Panc1 (cell line): ENCODE results near the gene SFN. TPM values are rescaled to one million over a fixed set of nuclear protein-coding genes. Genes with fewer than 3 reads are reported as not detected.

ENCODE experiments used
- ATAC-seq: fragments of 200-7000 bp; cut with Tn5 transposase; 2 replicates; pipeline ENCODE4 v1.9.1; 2020; ENCODE audit warnings: mild to moderate bottlenecking, moderate library complexity
- BruUV-seq: library from RNA; stranded (reverse); fragments of 400-500 nt; replicated peaks from 2 replicates; lab custom pipeline; 2021; lab: Mats Ljungman, UMichigan
- CTCF ChIA-PET: fragments of 300-600 bp; sonication (Branson Sonifier 250); formaldehyde crosslinking; loops from one replicate; lab custom pipeline; 2022; ENCODE audit warnings: antibody characterized with exemption; lab: Charles Lee
- POLR2A ChIA-PET: fragments of 300-600 bp; sonication (Branson Sonifier 250); formaldehyde crosslinking; loops from one replicate; lab custom pipeline; 2022; ENCODE audit warnings: antibody characterized with exemption; lab: Charles Lee
- DNase-seq: peaks from one replicate; pipeline ENCODE4 v3.0.0-alpha.2; 2010; ENCODE audit warnings: low read depth, low spot score
- H3K27ac ChIP-seq: 2 replicates; pipeline ENCODE4 v1.5.1; 2011; ENCODE audit warnings: mild to moderate bottlenecking, low read length, inconsistent platforms
- H3K27me3 ChIP-seq: fragments of 200-500 bp; sonication (Bioruptor generic); 2 replicates; pipeline ENCODE4 v1.6.0; 2014; ENCODE audit warnings: low read length, inconsistent platforms; ENCODE audit not compliant: control insufficient read depth, insufficient read depth
- H3K36me3 ChIP-seq: fragments of 200-500 bp; sonication (Bioruptor generic); 2 replicates; pipeline ENCODE4 v1.5.1; 2014; ENCODE audit warnings: inconsistent platforms, mild to moderate bottlenecking, low read length, moderate library complexity; ENCODE audit not compliant: control insufficient read depth, insufficient read depth
- H3K4me1 ChIP-seq: 2 replicates; pipeline ENCODE4 v1.5.1; 2011; ENCODE audit warnings: inconsistent platforms, mild to moderate bottlenecking, low read length, moderate library complexity; ENCODE audit not compliant: control insufficient read depth, insufficient read depth
- H3K4me3 ChIP-seq, 2 experiments: 2 replicates each; pipeline ENCODE4 v1.5.1; 2011 to 2012; ENCODE audit warnings: low read depth in 2 of 2, low read length in 2 of 2, mild to moderate bottlenecking in 2 of 2, inconsistent platforms in 1 of 2, moderate library complexity in 1 of 2
- H3K9me3 ChIP-seq: fragments of 200-500 bp; sonication (Bioruptor generic); 2 replicates; pipeline ENCODE4 v1.5.1; 2014; ENCODE audit warnings: low read depth, mild to moderate bottlenecking, inconsistent platforms, low read length, moderate library complexity; ENCODE audit not compliant: control insufficient read depth, insufficient read depth
- POLR2AphosphoS5 ChIP-seq: IDR thresholded peaks from 2 replicates; pipeline ENCODE4 v1.6.1; 2012; ENCODE audit warnings: mild to moderate bottlenecking, low read depth, low read length, moderate library complexity
- SIN3A ChIP-seq: IDR thresholded peaks from 2 replicates; pipeline ENCODE4 v1.6.1; 2012; ENCODE audit warnings: low read depth, mild to moderate bottlenecking, low read length, moderate library complexity, borderline replicate concordance; ENCODE audit not compliant: insufficient read depth
- TCF7L2 ChIP-seq: IDR thresholded peaks from 2 replicates; pipeline ENCODE4 v1.6.1; 2011; ENCODE audit warnings: mild to moderate bottlenecking, low read depth, low read length, inconsistent platforms
- in situ Hi-C: cut with HindIII; loops from 2 replicates; pipeline ENCODE4 v1.10.0; 2016; ENCODE audit warnings: low sequenced_read_pairs, low pct_unique_long_range_greater_than_20kb
- intact Hi-C: fragments of 100-400 bp; cut with micrococcal nuclease; formaldehyde crosslinking; loops from one replicate; pipeline ENCODE4 v1.10.0; 2022; ENCODE audit not compliant: unreplicated experiment
- total RNA-seq: library from RNA; stranded (reverse); gene quantifications from one replicate; pipeline ENCODE4 v1.2.1, GENCODE V29; 2021; ENCODE audit not compliant: unreplicated experiment
- TF ChIP-seq, protein P1 (sequence below): fragments of 450-650 bp; IDR thresholded peaks from 2 replicates; pipeline ENCODE4 v1.5.1; 2017; ENCODE audit warnings: mild to moderate bottlenecking
- TF ChIP-seq, protein P2 (sequence below), 2 experiments: IDR thresholded peaks; 2 replicates each; pipeline ENCODE4 v1.6.1; 2011 to 2012; ENCODE audit warnings: low read depth in 2 of 2, control low read depth in 1 of 2, low read length in 1 of 2, mild to moderate bottlenecking in 1 of 2, moderate library complexity in 1 of 2; ENCODE audit not compliant: insufficient read depth in 1 of 2

The SFN gene
- total RNA-seq, 1 experiment from 2014 or later: 188 TPM

DNA sequence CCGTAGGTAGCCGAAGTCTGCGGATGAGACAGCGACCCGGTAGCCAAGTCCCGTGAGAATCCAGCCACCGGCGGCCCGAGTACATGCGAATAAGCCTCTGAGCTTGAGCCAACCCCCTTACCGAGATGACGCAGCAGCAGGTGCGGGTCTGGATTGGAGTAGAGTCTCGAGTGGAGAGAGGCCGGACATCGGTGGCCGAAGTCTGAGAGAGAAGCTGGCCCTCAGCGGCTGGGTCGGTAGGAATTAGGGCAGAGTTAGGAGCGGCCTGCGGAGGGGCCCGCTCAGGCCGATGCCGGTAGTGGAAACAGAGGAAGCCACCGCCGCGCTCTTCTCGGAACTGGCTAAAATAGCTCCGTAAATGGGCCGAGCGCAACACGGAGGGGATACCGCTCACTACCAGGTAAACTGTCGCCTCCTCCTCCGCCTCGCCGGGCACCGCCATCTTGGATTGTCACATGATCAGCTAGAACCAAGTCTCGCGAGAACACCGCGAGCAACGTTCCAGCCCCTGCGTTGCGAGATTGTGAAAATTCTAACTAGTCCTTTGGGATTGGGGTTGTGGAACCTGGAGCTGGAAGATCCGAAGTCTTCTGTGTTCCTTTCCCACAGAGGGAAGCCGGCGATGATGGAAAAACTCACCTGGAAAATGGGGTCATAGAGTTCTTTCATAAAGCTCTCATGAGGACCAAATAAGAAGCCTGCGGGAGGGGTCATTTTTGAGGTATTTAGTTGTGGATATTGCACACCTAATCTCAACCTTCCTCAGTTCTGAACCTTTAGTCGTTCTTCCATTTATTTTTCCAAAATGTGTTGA lies 37.3 kb downstream of the SFN start, which contains the start of gene GPATCH3:
GPATCH3 (minus strand) TSS at position 467 of the 814 bp plus-strand sequence; CDS start at position 442, 25 bp downstream.
- CTCF ChIA-PET: interaction anchor here (1.0 kb wide), 1 partner anchor 35 kb away, joined by 3 read pairs; no protein-coding TSS in a partner anchor
- TSS peak; percentile 85 for BruUV-seq
- TF ChIP-seq SIN3A (peak; percentile 98), POLR2AphosphoS5 (peak; percentile 96), TCF7L2 (no peak)
- TF ChIP-seq, protein P1, sequence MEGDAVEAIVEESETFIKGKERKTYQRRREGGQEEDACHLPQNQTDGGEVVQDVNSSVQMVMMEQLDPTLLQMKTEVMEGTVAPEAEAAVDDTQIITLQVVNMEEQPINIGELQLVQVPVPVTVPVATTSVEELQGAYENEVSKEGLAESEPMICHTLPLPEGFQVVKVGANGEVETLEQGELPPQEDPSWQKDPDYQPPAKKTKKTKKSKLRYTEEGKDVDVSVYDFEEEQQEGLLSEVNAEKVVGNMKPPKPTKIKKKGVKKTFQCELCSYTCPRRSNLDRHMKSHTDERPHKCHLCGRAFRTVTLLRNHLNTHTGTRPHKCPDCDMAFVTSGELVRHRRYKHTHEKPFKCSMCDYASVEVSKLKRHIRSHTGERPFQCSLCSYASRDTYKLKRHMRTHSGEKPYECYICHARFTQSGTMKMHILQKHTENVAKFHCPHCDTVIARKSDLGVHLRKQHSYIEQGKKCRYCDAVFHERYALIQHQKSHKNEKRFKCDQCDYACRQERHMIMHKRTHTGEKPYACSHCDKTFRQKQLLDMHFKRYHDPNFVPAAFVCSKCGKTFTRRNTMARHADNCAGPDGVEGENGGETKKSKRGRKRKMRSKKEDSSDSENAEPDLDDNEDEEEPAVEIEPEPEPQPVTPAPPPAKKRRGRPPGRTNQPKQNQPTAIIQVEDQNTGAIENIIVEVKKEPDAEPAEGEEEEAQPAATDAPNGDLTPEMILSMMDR: no peak
- TF ChIP-seq, protein P2, sequence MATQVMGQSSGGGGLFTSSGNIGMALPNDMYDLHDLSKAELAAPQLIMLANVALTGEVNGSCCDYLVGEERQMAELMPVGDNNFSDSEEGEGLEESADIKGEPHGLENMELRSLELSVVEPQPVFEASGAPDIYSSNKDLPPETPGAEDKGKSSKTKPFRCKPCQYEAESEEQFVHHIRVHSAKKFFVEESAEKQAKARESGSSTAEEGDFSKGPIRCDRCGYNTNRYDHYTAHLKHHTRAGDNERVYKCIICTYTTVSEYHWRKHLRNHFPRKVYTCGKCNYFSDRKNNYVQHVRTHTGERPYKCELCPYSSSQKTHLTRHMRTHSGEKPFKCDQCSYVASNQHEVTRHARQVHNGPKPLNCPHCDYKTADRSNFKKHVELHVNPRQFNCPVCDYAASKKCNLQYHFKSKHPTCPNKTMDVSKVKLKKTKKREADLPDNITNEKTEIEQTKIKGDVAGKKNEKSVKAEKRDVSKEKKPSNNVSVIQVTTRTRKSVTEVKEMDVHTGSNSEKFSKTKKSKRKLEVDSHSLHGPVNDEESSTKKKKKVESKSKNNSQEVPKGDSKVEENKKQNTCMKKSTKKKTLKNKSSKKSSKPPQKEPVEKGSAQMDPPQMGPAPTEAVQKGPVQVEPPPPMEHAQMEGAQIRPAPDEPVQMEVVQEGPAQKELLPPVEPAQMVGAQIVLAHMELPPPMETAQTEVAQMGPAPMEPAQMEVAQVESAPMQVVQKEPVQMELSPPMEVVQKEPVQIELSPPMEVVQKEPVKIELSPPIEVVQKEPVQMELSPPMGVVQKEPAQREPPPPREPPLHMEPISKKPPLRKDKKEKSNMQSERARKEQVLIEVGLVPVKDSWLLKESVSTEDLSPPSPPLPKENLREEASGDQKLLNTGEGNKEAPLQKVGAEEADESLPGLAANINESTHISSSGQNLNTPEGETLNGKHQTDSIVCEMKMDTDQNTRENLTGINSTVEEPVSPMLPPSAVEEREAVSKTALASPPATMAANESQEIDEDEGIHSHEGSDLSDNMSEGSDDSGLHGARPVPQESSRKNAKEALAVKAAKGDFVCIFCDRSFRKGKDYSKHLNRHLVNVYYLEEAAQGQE (IDR thresholded peaks at IDR 0.05; ENCODE audit: insufficient read depth in 1 of 2, low read depth in 2 of 2, low read length in 1 of 2): 0 out of 4 replicates have a peak, but pooled peaks of 1 of the 2 experiments have one; percentile 34

DNA sequence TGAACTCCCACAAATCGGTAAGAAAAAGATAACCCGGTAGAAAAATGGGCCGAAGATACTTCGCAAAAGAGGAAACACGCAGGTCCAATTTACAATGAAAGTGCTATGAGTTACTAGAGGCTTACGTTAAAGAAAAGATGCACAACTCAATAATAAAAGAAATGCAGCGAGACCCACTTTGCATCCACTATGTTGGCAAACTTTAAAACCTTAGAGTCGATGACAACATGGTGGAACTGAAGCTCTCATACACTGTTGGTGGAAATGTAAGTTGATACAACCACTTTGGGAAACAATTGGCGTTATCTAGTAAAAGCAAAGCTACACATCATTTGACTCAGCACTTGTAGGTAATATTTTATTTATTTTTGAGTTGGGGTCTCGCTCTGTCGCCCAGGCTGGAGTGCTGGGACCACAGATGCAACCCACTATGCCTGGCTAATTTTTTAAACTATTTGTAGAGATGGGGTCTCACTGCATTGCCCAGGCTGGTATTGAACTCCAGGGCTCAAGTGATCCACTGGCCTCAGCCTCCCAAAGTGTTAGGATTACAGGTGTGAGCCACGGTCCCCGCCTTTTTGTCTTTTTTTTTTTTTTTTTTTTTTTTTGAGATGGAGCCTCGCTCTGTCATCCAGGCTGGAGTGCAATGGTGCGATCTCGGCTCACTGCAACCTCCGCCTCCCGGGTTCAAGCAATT lies 38.0 kb downstream of the SFN start:
- in situ Hi-C loops: no loop called here
- intact Hi-C loops: no loop called here
- peak overlapping the region; percentile 97 to 100 for H3K4me3 ChIP-seq
- DNase-seq (no peak), ATAC-seq (no peak)
- TF ChIP-seq, protein P2 (IDR thresholded peaks at IDR 0.05; ENCODE audit: insufficient read depth in 1 of 2, low read depth in 2 of 2, low read length in 1 of 2): no peak
- TF ChIP-seq POLR2AphosphoS5 (no peak), TCF7L2 (no peak), SIN3A (no peak)
- TF ChIP-seq, protein P1: no peak
- peak overlapping the region; percentile 99 for H3K27ac ChIP-seq
- no peaks in the 10 kb centered on the region for H3K27me3 ChIP-seq
- ChIA-PET CTCF (no interaction called here), POLR2A (interaction anchor here (0.5 to 0.9 kb wide), 4 partner anchors 14 to 142 kb away, joined by 3 to 7 read pairs (median 4); no protein-coding TSS in a partner anchor)
- peaks cover 7% of the 10 kb centered on the region; the same call in 1 of the 2 replicates for H3K36me3 ChIP-seq
- TSS peak; percentile 98 for BruUV-seq
- H3K4me1 ChIP-seq: peaks cover 16% of the 10 kb centered on the region
- no peaks in the 10 kb centered on the region for H3K9me3 ChIP-seq

More for the DNA sequence above, 37.3 kb downstream of the SFN start, which contains the start of gene GPATCH3:
- intact Hi-C loops (no loop called here), in situ Hi-C loops (no loop called here)
- ATAC-seq (peak; percentile 94), DNase-seq (peak; percentile 82)
- Histone ChIP-seq H3K27ac (peak within 1 kb of the TSS; percentile 99), H3K4me1 (peaks cover 17% of the 10 kb centered on the region), H3K4me3 (peak within 1 kb of the TSS; percentile 97 to 100), H3K36me3 (peaks cover 7% of the 10 kb centered on the region; the same call in 1 of the 2 replicates), H3K27me3 (no peaks in the 10 kb centered on the region), H3K9me3 (no peaks in the 10 kb centered on the region)
- POLR2A ChIA-PET: interaction anchor here (0.5 to 0.9 kb wide), 4 partner anchors 15 to 142 kb away, joined by 3 to 7 read pairs (median 4); no protein-coding TSS in a partner anchor
